Osteoblast (primary cell): Measurements from ENCODE around the gene IRGQ. TPM values are rescaled to one million over a fixed set of nuclear protein-coding genes. Genes with fewer than 3 reads are reported as not detected.

Source experiments
- DNase-seq: peaks from one replicate; pipeline ENCODE4 v3.0.0; 2011; ENCODE audit warnings: low spot score, mixed read lengths; ENCODE audit not compliant: insufficient read length; ENCODE audit errors: missing footprints
- H2AFZ ChIP-seq: 2 replicates; pipeline ENCODE4 v1.6.0; 2011; ENCODE audit warnings: mild to moderate bottlenecking, low read length
- H3K27ac ChIP-seq: 2 replicates; pipeline ENCODE4 v1.5.1; 2011; ENCODE audit warnings: mild to moderate bottlenecking, low read depth, low read length, moderate library complexity
- H3K27me3 ChIP-seq: 2 replicates; pipeline ENCODE4 v1.6.0; 2012; ENCODE audit warnings: mild to moderate bottlenecking, control low read depth, inconsistent platforms, low read length, moderate library complexity; ENCODE audit not compliant: insufficient read depth
- H3K36me3 ChIP-seq: 2 replicates; pipeline ENCODE4 v1.5.1; 2011; ENCODE audit warnings: mild to moderate bottlenecking, low read length, control low read depth, moderate library complexity; ENCODE audit not compliant: insufficient read depth
- H3K4me1 ChIP-seq: 2 replicates; pipeline ENCODE4 v1.5.1; 2011; ENCODE audit warnings: mild to moderate bottlenecking, low read length, control low read depth, moderate library complexity; ENCODE audit not compliant: insufficient read depth
- H3K4me2 ChIP-seq: 2 replicates; pipeline ENCODE4 v1.6.0; 2011; ENCODE audit warnings: mild to moderate bottlenecking, low read length; ENCODE audit not compliant: insufficient read depth
- H3K4me3 ChIP-seq: fragments of 200-600 bp; sonication (generic); 3 replicates; pipeline ENCODE4 v1.5.1; 2012; ENCODE audit warnings: mild to moderate bottlenecking, low read length, inconsistent platforms; ENCODE audit not compliant: insufficient read depth
- H3K79me2 ChIP-seq: 2 replicates; pipeline ENCODE4 v1.6.0; 2012; ENCODE audit warnings: mild to moderate bottlenecking, low read length, control low read depth, inconsistent platforms; ENCODE audit not compliant: insufficient read depth
- H3K9me3 ChIP-seq: 2 replicates; pipeline ENCODE4 v1.5.1; 2011; ENCODE audit warnings: low read depth, low read length, control low read depth
- H4K20me1 ChIP-seq: 2 replicates; pipeline ENCODE4 v1.6.0; 2012; ENCODE audit warnings: mild to moderate bottlenecking, low read length, control low read depth; ENCODE audit not compliant: insufficient read depth
- CTCF ChIP-seq: IDR thresholded peaks from 2 replicates; pipeline ENCODE4 v1.5.1; 2011; ENCODE audit warnings: mild to moderate bottlenecking, low read depth, low read length, moderate library complexity; ENCODE audit errors: extremely low read depth
- total RNA-seq: library from RNA; depleted of rRNA; stranded (reverse); fragments of >200 nt; gene quantifications from 2 replicates; pipeline ENCODE4 v1.2.3, GENCODE V29; 2012

Gene IRGQ
- total RNA-seq, 1 donor: 23.2 TPM

- Histone ChIP-seq H3K9me3 (no peaks in the 10 kb centered on the region), H3K36me3 (peaks cover 2% of the 10 kb centered on the region), H3K4me3 (no peak overlapping the region), H3K4me2 (no peak overlapping the region), H3K4me1 (peaks cover 25% of the 10 kb centered on the region), H3K27me3 (no peaks in the 10 kb centered on the region), H2AFZ (no peak overlapping the region), H3K27ac (no peak overlapping the region), H4K20me1 (peaks cover 2% of the 10 kb centered on the region), H3K79me2 (peaks cover 41% of the 10 kb centered on the region)
- DNase-seq: no peak
- TF ChIP-seq CTCF: no peak
Measured at GRCh38 chr19:43564800-43565199, 31.1 kb downstream of the IRGQ start.

- no peaks in the 10 kb centered on the region for H3K27me3 ChIP-seq
- no peak overlapping the region for H2AFZ ChIP-seq
- peaks cover 4% of the 10 kb centered on the region for H3K36me3 ChIP-seq
- DNase-seq: no peak
- H3K9me3 ChIP-seq: no peaks in the 10 kb centered on the region
- no peak overlapping the region for H3K4me3 ChIP-seq
- H3K79me2 ChIP-seq: peaks cover 36% of the 10 kb centered on the region
- H3K27ac ChIP-seq: peak overlapping the region; percentile 89
- H3K4me2 ChIP-seq: no peak overlapping the region
- TF ChIP-seq CTCF: no peak
- H3K4me1 ChIP-seq: peaks cover 25% of the 10 kb centered on the region
- H4K20me1 ChIP-seq: no peaks in the 10 kb centered on the region
Measured at GRCh38 chr19:43563816-43564457, 32.0 kb downstream of the IRGQ start.

- H3K79me2 ChIP-seq: peaks cover 30% of the 10 kb centered on the region
- peak overlapping the region; percentile 58 for H2AFZ ChIP-seq
- H3K36me3 ChIP-seq: peaks cover 4% of the 10 kb centered on the region
- H3K27ac ChIP-seq: peak overlapping the region; percentile 89
- peak overlapping the region; percentile 14 for H3K4me2 ChIP-seq
- DNase-seq: peak; percentile 95
- no peaks in the 10 kb centered on the region for H3K9me3 ChIP-seq
- H3K4me1 ChIP-seq: peaks cover 28% of the 10 kb centered on the region
- H4K20me1 ChIP-seq: no peaks in the 10 kb centered on the region
- H3K27me3 ChIP-seq: no peaks in the 10 kb centered on the region
- no peak overlapping the region for H3K4me3 ChIP-seq
- TF ChIP-seq CTCF: no peak
Measured at GRCh38 chr19:43562698-43563241, 33.2 kb downstream of the IRGQ start.

DNA sequence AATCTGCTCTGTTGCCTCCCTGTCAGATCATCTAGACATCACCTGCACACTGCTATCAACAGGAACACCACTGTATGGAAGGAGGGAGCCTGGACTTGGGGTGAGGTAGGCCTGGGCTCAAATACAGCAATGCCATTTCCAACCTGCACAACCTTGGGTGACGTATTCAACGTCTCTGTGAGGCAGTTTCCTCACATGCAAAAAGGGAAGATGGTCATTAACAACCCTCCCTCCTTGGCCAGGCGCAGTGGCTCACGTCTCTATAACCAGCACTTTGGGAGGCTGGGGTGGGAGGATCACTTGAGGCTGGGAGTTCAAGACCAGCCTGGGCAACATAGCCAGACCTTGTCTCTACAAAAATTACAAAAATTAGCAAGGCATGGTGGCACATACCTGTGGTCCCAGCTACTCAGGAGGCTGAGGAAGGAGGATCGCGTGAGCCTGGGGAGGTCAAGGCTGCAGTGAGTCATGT is 33.7 kb downstream of the IRGQ start:
- no peak overlapping the region for H3K4me2 ChIP-seq
- H2AFZ ChIP-seq: no peak overlapping the region
- H3K4me3 ChIP-seq: no peak overlapping the region
- no peaks in the 10 kb centered on the region for H3K27me3 ChIP-seq
- H3K27ac ChIP-seq: peak overlapping the region; percentile 89
- no peaks in the 10 kb centered on the region for H4K20me1 ChIP-seq
- H3K36me3 ChIP-seq: peaks cover 4% of the 10 kb centered on the region
- H3K9me3 ChIP-seq: no peaks in the 10 kb centered on the region
- peaks cover 26% of the 10 kb centered on the region for H3K79me2 ChIP-seq
- DNase-seq: no peak
- peaks cover 31% of the 10 kb centered on the region for H3K4me1 ChIP-seq
- no peak for TF ChIP-seq CTCF
